Measurements from ENCODE around the gene CREBZF. TPM values are rescaled to one million over a fixed set of nuclear protein-coding genes. Genes with fewer than 3 reads are reported as not detected.
A peak's percentile ranks its signal among the peaks of the same experiment; 100 is the strongest.

CREBZF gene
- polyA plus RNA-seq, 1 donor (not counting 4 experiments of a cell fraction or from before 2014, with no cell fraction given) = 23.8 TPM

GRCh38 chr11:85694385-85694980, 29.6 kb upstream of the CREBZF start:
- Histone ChIP-seq H3K9ac (ENCODE audit: control insufficient read depth, extremely low read depth, insufficient read depth, low read length) (no peak overlapping the region), H3K79me2 (ENCODE audit: control insufficient read depth, insufficient read depth, low read length) (no peaks in the 10 kb centered on the region), H3K4me1 (ENCODE audit: control insufficient read depth, extremely low read depth, insufficient read depth, low read length) (no peaks in the 10 kb centered on the region), H3K27me3 (ENCODE audit: control insufficient read depth, extremely low read depth, insufficient read depth, low read length) (no peaks in the 10 kb centered on the region), H4K20me1 (ENCODE audit: control insufficient read depth, extremely low read depth, insufficient read depth, low read length) (no peaks in the 10 kb centered on the region), H3K27ac (ENCODE audit: control insufficient read depth, insufficient read depth, low read length) (no peak overlapping the region), H3K4me2 (ENCODE audit: control insufficient read depth, extremely low read depth, insufficient read depth, low read depth, low read length) (no peak overlapping the region), H3K9me3 (ENCODE audit: control insufficient read depth, low read depth, low read length) (no peaks in the 10 kb centered on the region), H3K9me1 (ENCODE audit: control insufficient read depth, extremely low read depth, insufficient read depth, low read length) (no peaks in the 10 kb centered on the region), H3K36me3 (ENCODE audit: control insufficient read depth in 2 of 2, extremely low read depth in 1 of 2, insufficient read depth in 2 of 2, low read length in 2 of 2) (no peaks in the 10 kb centered on the region), H2AFZ (ENCODE audit: control insufficient read depth, low read length) (no peak overlapping the region), H3K4me3 (ENCODE audit: control insufficient read depth in 2 of 3, extremely low read depth in 1 of 3, insufficient read depth in 2 of 3, low read depth in 1 of 3, low read length in 3 of 3) (no peak overlapping the region)
- dilution Hi-C loops (cut with MboI; ENCODE audit: extremely low pct_ligation_motif_present, low sequenced_read_pairs) = no loop called here
- TF ChIP-seq CTCF (optimal IDR thresholded peaks at IDR 0.05 in 1 of 3, IDR thresholded peaks at IDR 0.05 in 1 of 3, conservative IDR thresholded peaks at IDR 0.05 in 1 of 3; ENCODE audit: extremely low read depth in 1 of 3, insufficient read depth in 2 of 3, low read length in 3 of 3) (peak in 2 of 3 experiments; percentile 31 to 42), EZH2 (IDR thresholded peaks at IDR 0.05; ENCODE audit: low read length) (no peak)
- DNase-seq (ENCODE audit: low read depth, low spot score) (no peak), FAIRE-seq (no peak)

DNA sequence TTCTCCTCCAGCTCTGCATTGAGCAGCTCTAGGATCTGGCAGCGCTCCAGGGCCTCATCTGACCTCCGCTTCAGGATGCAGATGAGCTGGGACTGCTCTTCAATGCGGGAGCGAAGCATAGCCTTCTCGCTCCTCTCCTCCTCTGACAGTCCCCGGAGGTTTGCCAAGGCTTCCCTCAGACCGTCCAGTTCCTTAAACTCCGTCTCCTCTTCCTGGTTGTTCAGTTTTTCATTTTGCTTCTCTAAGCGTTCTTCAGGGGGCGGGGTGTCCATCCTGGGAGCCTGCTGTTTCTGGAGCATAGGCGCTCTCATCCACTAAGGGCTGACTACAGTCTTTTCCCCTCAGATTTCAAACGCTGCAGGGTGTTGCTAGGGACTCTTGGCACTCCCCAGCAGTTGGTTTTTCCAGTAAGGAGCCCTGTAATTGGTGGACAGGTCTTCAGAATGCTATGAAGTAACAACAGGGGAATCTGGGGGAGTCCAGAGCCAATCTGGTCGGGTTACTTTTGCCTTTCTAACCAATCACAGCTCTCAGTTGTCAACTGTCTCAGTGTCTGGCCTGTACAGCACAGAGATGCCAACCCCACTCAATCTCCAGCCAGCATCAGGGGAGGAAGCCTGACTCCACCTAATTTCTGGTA, 21.0 kb upstream of the CREBZF start, which contains the start of gene CCDC89:
Gene CCDC89 (minus strand): TSS at position 376 of the 640 bp plus-strand sequence. CDS start 65 bp downstream, at position 311.
- no peaks in the 10 kb centered on the region for H4K20me1 ChIP-seq (ENCODE audit: control insufficient read depth, extremely low read depth, insufficient read depth, low read length)
- dilution Hi-C loops (cut with MboI; ENCODE audit: extremely low pct_ligation_motif_present, low sequenced_read_pairs) = no loop called here
- peak within 1 kb of the TSS; percentile 60 for H2AFZ ChIP-seq (ENCODE audit: control insufficient read depth, low read length)
- no peaks in the 10 kb centered on the region for H3K9me1 ChIP-seq (ENCODE audit: control insufficient read depth, extremely low read depth, insufficient read depth, low read length)
- no peaks in the 10 kb centered on the region for H3K36me3 ChIP-seq (ENCODE audit: control insufficient read depth in 2 of 2, extremely low read depth in 1 of 2, insufficient read depth in 2 of 2, low read length in 2 of 2)
- H3K4me3 ChIP-seq (ENCODE audit: control insufficient read depth in 2 of 3, extremely low read depth in 1 of 3, insufficient read depth in 2 of 3, low read depth in 1 of 3, low read length in 3 of 3) = peak within 1 kb of the TSS; percentile 0 to 52 (median 25)
- peak within 1 kb of the TSS; percentile 24 for H3K9ac ChIP-seq (ENCODE audit: control insufficient read depth, extremely low read depth, insufficient read depth, low read length)
- DNase-seq (ENCODE audit: low read depth, low spot score) = peak; percentile 32
- H3K4me2 ChIP-seq (ENCODE audit: control insufficient read depth, extremely low read depth, insufficient read depth, low read depth, low read length) = peak within 1 kb of the TSS; percentile 56
- H3K4me1 ChIP-seq (ENCODE audit: control insufficient read depth, extremely low read depth, insufficient read depth, low read length) = no peaks in the 10 kb centered on the region
- TF ChIP-seq EZH2 (IDR thresholded peaks at IDR 0.05; ENCODE audit: low read length) = no peak
- no peak for TF ChIP-seq CTCF (optimal IDR thresholded peaks at IDR 0.05 in 1 of 3, IDR thresholded peaks at IDR 0.05 in 1 of 3, conservative IDR thresholded peaks at IDR 0.05 in 1 of 3; ENCODE audit: extremely low read depth in 1 of 3, insufficient read depth in 2 of 3, low read length in 3 of 3)
- peak; percentile 17 for FAIRE-seq
- no peak within 1 kb of the TSS for H3K27ac ChIP-seq (ENCODE audit: control insufficient read depth, insufficient read depth, low read length)
- H3K27me3 ChIP-seq (ENCODE audit: control insufficient read depth, extremely low read depth, insufficient read depth, low read length) = no peaks in the 10 kb centered on the region
- H3K79me2 ChIP-seq (ENCODE audit: control insufficient read depth, insufficient read depth, low read length) = no peaks in the 10 kb centered on the region
- H3K9me3 ChIP-seq (ENCODE audit: control insufficient read depth, low read depth, low read length) = no peaks in the 10 kb centered on the region
